ENCODE measurements around the gene NCOR1.
"Not testable (repeated sequence)": the region's sequence is repeated elsewhere in the genome, so short reads cannot be mapped to it uniquely, and the experiment has no call there.

NCOR1 gene

GRCh38 chr17:16085066-16085699 is 130.2 kb downstream of the NCOR1 start:
- DNase-seq: no peak

DNA sequence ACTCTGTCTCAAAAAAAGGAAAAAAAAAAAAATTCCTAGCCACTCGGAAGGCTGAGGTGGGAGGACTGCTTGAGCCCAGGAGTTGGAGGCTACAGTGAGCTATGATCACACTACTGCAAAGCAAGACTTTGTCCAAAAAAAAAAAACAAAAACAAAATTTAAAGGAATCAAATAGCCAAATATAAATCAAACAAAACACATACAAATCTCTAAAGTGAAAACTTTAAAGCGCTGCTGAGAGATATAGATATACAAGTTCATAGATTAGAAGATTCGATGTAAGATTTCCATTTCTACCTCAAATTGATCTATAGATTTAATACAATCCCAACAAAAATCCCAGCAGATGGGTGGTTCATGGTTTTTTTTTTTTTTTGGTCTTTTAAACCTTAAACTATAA is 132.1 kb downstream of the NCOR1 start:
- DNase-seq: no peak

DNA sequence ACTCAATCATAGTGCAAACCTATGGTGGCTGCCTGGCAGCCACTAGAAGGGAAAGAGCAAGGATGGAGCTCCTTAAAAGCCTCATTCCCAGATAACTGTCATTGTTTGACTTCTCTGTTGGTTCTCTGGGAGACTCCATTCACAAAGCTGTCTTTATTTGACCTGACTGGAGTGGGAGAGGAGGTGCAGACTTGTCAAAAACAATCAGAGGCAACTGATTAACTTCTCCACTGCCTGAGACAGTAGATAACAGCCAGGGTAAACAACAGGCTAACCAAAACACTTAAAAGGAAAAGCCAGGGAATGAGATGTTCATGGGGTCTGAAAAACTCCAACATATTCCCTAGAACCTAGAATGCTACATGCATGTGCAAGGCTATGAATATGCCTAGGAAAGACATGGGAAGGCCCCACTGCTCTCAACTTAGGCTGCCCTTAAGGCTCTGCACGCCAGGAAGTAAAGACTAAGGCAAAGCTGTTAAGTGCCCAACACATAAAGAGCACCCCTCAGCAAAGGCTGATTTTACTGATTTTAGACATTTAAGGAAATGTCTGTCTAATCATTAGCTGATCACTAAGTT is 133.7 kb downstream of the NCOR1 start:
- no peak for DNase-seq

DNA sequence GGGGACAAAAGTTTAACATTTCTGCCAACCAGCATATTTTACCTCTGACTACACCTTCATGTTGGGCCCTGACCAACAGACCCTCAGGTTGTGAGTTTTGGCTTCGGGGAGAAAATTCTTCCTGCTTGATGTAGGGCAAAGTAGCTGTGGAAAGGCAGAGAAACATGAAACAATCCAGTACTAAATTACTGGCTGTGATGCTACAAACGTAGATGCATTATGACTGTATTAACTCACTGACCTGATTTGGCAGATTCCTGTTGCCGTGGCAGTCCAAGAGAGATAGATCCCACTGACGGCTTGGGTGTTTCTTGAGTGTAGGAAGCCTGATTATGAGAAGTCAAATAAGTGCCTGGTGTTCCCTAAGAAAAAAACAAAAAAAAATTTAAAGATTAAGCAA is 135.0 kb downstream of the NCOR1 start:
- DNase-seq: no peak

DNA sequence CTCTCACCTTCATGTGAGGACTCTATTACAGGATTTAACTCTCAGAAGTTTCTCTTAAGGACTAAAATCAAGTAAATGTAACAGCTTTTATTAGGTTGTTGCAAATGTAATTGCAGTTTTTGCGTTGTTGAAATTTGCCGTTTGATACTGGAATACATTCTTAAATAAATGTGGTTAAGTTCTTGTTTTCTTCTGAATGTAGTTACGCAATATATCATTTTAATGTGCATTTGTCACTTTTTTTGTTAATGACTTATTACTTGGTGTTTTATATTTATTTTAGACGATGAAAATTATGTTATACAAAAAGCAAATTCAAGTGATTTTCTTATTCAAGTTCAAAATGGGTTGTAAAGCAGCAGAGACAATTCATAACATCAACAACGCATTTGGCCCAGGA is 139.4 kb downstream of the NCOR1 start:
- no peak for DNase-seq

- no peak for DNase-seq
Observed at GRCh38 chr17:16074423-16074822, 140.9 kb downstream of the NCOR1 start.

- DNase-seq: no peak
Observed at GRCh38 chr17:16073845-16074244, 141.5 kb downstream of the NCOR1 start.

DNA sequence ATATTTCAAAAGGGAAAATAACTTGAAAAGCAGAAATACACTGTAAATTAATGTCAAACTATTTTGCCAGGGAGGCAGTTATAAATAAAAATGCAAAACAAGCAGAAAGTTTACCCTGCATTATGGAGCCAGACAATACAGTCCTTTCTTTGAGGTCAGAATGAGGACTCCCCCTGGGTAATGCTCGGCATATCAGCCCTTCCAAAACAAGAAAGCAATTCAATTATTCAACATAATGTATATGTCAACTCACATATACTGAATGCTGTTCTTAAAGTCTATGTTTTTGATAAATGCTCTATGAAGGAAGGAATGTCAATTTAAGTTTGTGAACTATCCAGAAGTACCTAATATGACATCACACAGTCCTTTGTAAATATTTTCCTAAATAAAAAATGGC is 143.3 kb downstream of the NCOR1 start:
- DNase-seq: no peak

GRCh38 chr17:16068323-16068722 is 147.0 kb downstream of the NCOR1 start:
- no peak for DNase-seq

- DNase-seq: no peak
Observed at GRCh38 chr17:16066125-16066524, 149.2 kb downstream of the NCOR1 start.

DNA sequence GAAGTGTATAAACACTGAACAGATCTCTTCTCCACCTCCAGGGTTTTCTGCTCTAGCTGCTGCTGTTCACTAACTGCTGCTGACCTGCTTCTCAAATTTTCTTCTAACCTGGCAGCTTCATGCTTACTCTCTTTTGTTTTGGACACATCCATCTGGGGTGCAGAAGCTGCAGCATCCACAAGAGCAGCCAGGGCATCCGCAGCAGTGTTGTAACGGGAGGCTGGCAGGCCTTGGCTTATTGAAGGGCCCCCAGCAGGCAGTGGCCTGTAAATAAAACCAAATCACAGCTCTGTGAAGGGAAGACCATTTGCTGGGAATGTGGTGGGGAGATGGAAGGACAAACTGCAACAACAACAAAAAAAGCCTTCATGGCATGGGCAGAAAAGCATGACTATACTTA is 153.7 kb downstream of the NCOR1 start:
- no peak for DNase-seq

- DNase-seq: not testable (repeated sequence)
Observed at GRCh38 chr17:16055139-16055538, 160.2 kb downstream of the NCOR1 start.

DNA sequence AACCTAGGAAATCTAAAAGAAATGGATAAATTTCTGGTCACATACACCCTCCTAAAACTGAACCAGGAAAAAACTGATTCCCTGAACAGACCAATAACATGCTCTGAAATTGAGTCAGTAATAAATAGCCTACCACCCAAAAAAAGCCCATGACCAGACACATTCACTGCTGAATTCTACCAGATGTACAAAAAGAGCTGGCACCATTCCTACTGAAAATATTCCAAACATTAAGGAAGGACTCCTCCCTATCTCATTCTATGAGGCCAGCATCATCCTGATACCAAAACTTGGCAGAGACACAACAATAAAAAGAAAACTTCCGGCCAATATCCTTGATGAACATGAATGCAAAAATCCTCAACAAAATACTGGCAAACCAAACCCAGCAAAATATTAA is 162.8 kb downstream of the NCOR1 start:
- no peak for DNase-seq

- no peak for DNase-seq
Observed at GRCh38 chr17:16050844-16051243, 164.5 kb downstream of the NCOR1 start.

DNA sequence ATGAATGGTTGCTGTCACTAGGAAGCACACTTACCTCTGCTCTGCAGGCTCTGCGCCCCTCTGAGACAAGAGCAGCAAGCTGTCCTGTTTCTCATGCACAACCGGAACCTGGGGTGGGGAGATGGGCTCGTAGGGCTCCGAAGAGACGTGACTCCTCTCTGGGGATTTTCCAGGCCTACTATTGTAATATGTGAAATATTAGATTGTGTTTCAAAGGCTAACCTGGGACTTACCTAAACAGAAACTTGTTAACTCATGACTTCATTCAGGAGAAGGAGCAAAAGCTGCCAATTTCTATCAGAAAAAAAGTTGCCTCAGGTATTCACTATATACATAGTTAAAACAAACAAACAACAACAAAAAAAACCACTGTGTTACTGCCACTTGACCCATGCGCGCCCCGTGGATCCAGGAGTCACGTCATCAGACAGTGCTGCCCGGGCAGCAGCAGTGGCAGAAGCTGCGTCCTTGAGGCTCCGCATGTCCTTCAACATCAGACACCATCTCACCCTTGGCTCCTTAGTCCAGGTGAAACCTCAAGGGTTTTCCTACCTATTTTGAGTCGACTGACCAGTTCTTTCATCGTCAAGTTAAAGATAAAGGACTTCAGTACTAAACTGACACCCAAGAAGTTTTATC is 166.4 kb downstream of the NCOR1 start:
- no peak for DNase-seq

- no peak for DNase-seq
Observed at GRCh38 chr17:16046966-16047365, 168.4 kb downstream of the NCOR1 start.

DNA sequence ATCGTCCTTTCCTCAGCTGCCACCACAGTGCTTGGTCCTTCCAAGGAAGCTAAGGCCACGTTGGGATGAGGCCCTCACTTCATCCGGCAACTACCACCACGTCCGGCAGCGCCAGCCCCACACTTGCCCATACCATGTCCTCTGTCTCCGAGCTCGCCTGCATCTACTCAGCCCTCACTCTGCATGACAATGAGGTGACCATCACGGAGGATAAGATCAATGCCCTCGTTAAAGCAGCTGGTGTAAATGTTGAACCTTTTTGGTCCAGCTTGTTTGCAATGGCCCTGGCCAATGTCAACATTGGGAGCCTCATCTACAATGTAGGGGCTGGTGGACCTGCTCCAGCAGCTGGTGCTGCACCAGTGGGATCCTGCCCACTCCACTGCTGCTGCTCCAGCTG is 170.8 kb downstream of the NCOR1 start:
- DNase-seq: no peak

DNA sequence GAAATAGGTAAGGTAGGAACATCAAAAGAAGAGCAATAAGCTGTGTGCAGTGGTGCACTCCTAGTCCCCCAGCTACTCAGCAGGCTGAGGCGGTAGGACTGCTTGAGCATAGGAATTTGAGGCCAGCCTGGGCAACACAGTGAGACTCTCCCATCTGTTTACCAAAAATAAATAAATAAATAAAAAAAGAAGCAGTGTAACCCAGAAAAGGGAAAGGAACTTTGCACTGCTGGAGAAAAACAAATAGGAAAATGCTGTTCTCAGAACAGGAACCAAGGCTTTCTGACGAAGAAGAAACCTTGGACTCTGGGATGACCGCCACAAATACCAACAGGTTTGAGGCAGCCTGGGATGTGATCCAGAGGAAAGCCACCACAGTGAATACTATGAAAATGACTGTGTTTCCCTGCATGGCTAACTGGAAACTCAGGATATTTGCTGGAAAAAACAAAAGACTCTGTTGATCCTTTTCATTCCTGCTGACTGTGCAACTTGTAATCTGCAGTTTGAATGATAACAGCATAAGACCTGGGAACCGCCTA is 174.6 kb downstream of the NCOR1 start:
- DNase-seq: no peak

- DNase-seq: no peak
Observed at GRCh38 chr17:16037636-16038035, 177.7 kb downstream of the NCOR1 start.

GRCh38 chr17:16036261-16036660 is 179.1 kb downstream of the NCOR1 start:
- no peak for DNase-seq

DNA sequence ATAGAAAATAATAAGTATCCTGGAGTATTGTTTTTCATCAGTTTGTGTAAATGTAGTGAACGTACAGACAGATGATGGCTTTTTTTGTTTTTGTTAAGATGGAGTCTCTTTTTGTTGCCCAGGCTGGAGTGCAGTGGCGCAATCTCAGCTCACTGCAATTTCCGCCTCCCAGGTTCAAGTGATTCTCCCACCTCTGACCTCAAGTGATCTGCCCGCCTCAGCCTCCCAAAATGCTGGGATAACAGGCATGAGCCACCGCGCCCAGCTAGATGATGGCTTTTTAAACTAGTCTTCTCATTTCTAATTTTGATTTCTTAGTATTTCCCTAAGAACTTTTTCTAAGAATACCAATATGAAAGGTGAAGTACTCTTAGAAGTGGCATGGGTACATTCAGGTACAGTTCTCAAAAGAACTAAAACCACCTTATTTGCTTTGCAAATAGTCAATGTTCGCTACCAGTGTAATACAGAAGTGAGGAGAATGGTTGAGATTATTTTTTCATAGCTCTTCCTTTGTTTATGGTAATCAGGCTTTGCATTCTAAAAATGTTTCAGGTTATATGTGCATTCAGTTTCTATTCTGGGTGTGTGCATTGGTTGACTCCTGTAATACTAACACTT is 181.5 kb downstream of the NCOR1 start:
- no peak for DNase-seq

- DNase-seq: no peak
Observed at GRCh38 chr17:16027708-16028584, 187.4 kb downstream of the NCOR1 start.

GRCh38 chr17:16026895-16027294 is 188.4 kb downstream of the NCOR1 start:
- no peak for DNase-seq

All from activated T-cell treated with anti-CD3 and anti-CD28 coated beads, Interleukin-2, amount 50 U/mL, for 1 hour (primary cell).